Measurements from ENCODE around the gene ARSB.

DNA sequence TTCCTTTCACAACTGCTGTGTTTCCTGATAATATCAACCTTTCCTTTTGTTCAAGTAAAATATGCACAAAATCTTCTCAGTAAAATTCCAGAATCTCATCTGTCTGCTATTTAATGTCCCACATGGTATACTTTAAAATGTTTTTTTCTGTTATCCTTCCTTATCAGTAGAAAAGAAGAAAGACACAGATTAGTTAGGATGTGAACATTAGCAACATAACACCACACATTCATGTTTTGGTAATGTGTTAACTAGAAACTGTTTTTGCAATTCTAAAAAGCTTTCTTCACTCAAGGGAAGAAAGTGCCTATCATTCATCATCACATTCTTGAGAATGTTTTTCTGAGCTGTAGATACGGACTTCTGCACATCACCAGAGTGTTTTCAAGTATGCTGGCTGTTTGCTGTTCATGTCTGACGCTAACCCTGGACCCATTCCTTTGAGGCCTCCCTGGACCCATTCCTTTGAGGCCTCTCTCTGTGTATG, 10.5 kb upstream of the ARSB start:
- TF ChIP-seq CTCF (IDR thresholded peaks at IDR 0.05) (no peak), MAZ (IDR thresholded peaks at IDR 0.05; ENCODE audit: borderline replicate concordance, low read depth, low read length) (no peak), POLR2A (IDR thresholded peaks at IDR 0.05; ENCODE audit: low read length) (no peak), HOXB5 (CRISPR knock-in tag; IDR thresholded peaks at IDR 0.05) (no peak), MAX (IDR thresholded peaks at IDR 0.05) (no peak), ZSCAN20 (CRISPR knock-in tag; IDR thresholded peaks at IDR 0.05) (no peak), JUN (IDR thresholded peaks at IDR 0.05) (no peak), RFX5 (IDR thresholded peaks at IDR 0.05) (no peak)
- TF ChIP-seq, protein P1, sequence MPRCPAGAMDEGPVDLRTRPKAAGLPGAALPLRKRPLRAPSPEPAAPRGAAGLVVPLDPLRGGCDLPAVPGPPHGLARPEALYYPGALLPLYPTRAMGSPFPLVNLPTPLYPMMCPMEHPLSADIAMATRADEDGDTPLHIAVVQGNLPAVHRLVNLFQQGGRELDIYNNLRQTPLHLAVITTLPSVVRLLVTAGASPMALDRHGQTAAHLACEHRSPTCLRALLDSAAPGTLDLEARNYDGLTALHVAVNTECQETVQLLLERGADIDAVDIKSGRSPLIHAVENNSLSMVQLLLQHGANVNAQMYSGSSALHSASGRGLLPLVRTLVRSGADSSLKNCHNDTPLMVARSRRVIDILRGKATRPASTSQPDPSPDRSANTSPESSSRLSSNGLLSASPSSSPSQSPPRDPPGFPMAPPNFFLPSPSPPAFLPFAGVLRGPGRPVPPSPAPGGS (IDR thresholded peaks at IDR 0.05) = no peak
- TF ChIP-seq, protein P2, sequence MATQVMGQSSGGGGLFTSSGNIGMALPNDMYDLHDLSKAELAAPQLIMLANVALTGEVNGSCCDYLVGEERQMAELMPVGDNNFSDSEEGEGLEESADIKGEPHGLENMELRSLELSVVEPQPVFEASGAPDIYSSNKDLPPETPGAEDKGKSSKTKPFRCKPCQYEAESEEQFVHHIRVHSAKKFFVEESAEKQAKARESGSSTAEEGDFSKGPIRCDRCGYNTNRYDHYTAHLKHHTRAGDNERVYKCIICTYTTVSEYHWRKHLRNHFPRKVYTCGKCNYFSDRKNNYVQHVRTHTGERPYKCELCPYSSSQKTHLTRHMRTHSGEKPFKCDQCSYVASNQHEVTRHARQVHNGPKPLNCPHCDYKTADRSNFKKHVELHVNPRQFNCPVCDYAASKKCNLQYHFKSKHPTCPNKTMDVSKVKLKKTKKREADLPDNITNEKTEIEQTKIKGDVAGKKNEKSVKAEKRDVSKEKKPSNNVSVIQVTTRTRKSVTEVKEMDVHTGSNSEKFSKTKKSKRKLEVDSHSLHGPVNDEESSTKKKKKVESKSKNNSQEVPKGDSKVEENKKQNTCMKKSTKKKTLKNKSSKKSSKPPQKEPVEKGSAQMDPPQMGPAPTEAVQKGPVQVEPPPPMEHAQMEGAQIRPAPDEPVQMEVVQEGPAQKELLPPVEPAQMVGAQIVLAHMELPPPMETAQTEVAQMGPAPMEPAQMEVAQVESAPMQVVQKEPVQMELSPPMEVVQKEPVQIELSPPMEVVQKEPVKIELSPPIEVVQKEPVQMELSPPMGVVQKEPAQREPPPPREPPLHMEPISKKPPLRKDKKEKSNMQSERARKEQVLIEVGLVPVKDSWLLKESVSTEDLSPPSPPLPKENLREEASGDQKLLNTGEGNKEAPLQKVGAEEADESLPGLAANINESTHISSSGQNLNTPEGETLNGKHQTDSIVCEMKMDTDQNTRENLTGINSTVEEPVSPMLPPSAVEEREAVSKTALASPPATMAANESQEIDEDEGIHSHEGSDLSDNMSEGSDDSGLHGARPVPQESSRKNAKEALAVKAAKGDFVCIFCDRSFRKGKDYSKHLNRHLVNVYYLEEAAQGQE (IDR thresholded peaks at IDR 0.05) = no peak

Data from A549 (cell line).